Osteocyte (in vitro differentiated cells): ENCODE results near the gene PRR30. TPM values are rescaled to one million over a fixed set of nuclear protein-coding genes. Genes with fewer than 3 reads are reported as not detected.
A peak's percentile ranks its signal among the peaks of the same experiment; 100 is the strongest.

Experiments
- DNase-seq: peaks from one replicate; pipeline ENCODE4 v3.0.0; 2021; ENCODE audit warnings: mixed read lengths; ENCODE audit not compliant: unreplicated experiment; ENCODE audit errors: extremely low spot score
- H3K27ac Mint-ChIP-seq: one replicate; pipeline ENCODE4 v1.8.0; 2021; ENCODE audit warnings: mild to moderate bottlenecking, mixed read lengths; ENCODE audit not compliant: unreplicated experiment
- H3K27me3 Mint-ChIP-seq: one replicate; pipeline ENCODE4 v1.8.0; 2021; ENCODE audit warnings: mixed read lengths; ENCODE audit not compliant: unreplicated experiment
- H3K36me3 Mint-ChIP-seq: one replicate; pipeline ENCODE4 v1.8.0; 2021; ENCODE audit warnings: mixed read lengths; ENCODE audit not compliant: unreplicated experiment
- H3K4me1 Mint-ChIP-seq: one replicate; pipeline ENCODE4 v1.8.0; 2021; ENCODE audit warnings: mixed read lengths; ENCODE audit not compliant: unreplicated experiment
- H3K4me3 Mint-ChIP-seq: one replicate; pipeline ENCODE4 v1.8.0; 2021; ENCODE audit warnings: mild to moderate bottlenecking, moderate library complexity, mixed read lengths; ENCODE audit not compliant: unreplicated experiment
- H3K9me3 Mint-ChIP-seq: one replicate; pipeline ENCODE4 v1.8.0; 2021; ENCODE audit warnings: mixed read lengths; ENCODE audit not compliant: unreplicated experiment
- total RNA-seq: library from RNA; stranded (reverse); gene quantifications from 2 replicates; pipeline ENCODE4 v1.2.1, GENCODE V29; 2021
- TF ChIP-seq, protein P1 (sequence below): fragments of 200-600 bp; sonication (generic); IDR thresholded peaks from 2 replicates; pipeline ENCODE4 v1.5.0; 2021; ENCODE audit warnings: antibody characterized with exemption, mild to moderate bottlenecking, moderate library complexity

PRR30 gene
- total RNA-seq, 1 donor from 2014 or later, result not detected

GRCh38 chr2:27133905-27134780 is 5.1 kb downstream of the PRR30 start, which contains the start of gene PREB:
Gene PREB, minus strand, starts transcription at chr2:27134636. Its CDS starts 215 bp downstream, at chr2:27134421.
- no peaks in the 10 kb centered on the region for H3K9me3 Mint-ChIP-seq
- peak; percentile 100 for DNase-seq
- peaks cover 14% of the 10 kb centered on the region for H3K4me1 Mint-ChIP-seq
- H3K36me3 Mint-ChIP-seq, result peaks cover 21% of the 10 kb centered on the region
- peak within 1 kb of the TSS; percentile 94 for H3K4me3 Mint-ChIP-seq
- peaks cover 8% of the 10 kb centered on the region for H3K27me3 Mint-ChIP-seq
- peak within 1 kb of the TSS; percentile 90 for H3K27ac Mint-ChIP-seq
- TF ChIP-seq, protein P1, sequence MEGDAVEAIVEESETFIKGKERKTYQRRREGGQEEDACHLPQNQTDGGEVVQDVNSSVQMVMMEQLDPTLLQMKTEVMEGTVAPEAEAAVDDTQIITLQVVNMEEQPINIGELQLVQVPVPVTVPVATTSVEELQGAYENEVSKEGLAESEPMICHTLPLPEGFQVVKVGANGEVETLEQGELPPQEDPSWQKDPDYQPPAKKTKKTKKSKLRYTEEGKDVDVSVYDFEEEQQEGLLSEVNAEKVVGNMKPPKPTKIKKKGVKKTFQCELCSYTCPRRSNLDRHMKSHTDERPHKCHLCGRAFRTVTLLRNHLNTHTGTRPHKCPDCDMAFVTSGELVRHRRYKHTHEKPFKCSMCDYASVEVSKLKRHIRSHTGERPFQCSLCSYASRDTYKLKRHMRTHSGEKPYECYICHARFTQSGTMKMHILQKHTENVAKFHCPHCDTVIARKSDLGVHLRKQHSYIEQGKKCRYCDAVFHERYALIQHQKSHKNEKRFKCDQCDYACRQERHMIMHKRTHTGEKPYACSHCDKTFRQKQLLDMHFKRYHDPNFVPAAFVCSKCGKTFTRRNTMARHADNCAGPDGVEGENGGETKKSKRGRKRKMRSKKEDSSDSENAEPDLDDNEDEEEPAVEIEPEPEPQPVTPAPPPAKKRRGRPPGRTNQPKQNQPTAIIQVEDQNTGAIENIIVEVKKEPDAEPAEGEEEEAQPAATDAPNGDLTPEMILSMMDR, result peak; percentile 37

DNA sequence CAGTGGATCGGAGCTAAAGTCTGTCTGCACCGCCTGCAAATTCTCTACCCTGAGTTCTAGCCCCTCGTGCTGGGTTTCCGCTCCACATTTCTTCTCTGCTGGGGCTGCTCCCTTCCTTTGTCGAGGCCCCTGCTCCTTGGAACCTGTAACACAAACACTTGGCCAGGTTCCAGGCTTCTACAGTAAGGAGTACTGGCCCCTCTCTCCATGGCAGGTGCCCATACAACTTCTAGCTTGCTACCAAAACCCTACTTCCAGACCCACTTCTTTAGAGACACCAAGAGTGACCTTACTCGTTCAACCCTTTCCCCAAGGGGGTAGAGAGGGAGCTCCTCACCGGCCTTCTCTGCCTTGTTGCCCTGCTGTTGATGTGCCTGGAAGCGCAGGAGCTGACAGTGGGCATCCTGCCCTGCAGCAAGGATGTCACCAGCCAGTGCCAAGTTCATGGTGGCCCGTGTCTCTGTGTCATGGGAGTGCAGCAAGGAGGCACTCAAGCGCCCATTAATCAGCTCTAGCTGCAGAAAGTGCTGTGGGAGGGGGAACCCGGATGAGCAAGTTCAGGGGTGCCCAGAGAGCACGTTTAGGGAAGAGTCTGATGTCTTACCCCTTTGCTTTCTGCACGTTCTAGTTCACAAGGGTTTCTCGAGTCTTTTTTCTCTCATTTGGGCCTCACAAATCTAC is 5.9 kb downstream of the PRR30 start:
- peaks cover 5% of the 10 kb centered on the region for H3K27me3 Mint-ChIP-seq
- H3K9me3 Mint-ChIP-seq, result no peaks in the 10 kb centered on the region
- H3K4me1 Mint-ChIP-seq, result peaks cover 14% of the 10 kb centered on the region
- no peak overlapping the region for H3K27ac Mint-ChIP-seq
- TF ChIP-seq, protein P1, result no peak
- peak overlapping the region; percentile 94 for H3K4me3 Mint-ChIP-seq
- no peak for DNase-seq
- peaks cover 25% of the 10 kb centered on the region for H3K36me3 Mint-ChIP-seq

DNA sequence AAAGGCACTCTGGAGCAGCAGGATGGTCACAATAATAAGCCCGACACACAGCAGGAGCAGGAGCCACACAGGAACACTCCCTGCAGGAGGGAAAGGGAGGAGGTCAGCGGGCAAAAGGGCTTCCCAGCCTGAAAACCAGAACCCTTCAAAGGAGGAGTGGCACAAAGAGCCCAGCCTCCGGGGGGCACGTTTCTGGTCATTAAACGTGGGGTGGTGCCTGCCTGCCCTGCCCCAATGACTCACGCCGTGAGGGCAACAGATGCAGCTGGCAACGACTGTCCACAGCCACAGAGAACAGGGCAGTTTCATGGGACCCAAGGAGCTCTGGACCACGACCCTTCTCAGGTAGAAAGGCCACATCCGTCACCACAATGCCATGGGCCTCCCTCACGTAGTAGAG is 7.8 kb downstream of the PRR30 start:
- Mint-ChIP-seq H3K9me3 (no peaks in the 10 kb centered on the region), H3K27me3 (no peaks in the 10 kb centered on the region), H3K27ac (no peak overlapping the region), H3K36me3 (peaks cover 25% of the 10 kb centered on the region), H3K4me1 (peaks cover 14% of the 10 kb centered on the region), H3K4me3 (no peak overlapping the region)
- TF ChIP-seq, protein P1, result no peak
- no peak for DNase-seq

DNA sequence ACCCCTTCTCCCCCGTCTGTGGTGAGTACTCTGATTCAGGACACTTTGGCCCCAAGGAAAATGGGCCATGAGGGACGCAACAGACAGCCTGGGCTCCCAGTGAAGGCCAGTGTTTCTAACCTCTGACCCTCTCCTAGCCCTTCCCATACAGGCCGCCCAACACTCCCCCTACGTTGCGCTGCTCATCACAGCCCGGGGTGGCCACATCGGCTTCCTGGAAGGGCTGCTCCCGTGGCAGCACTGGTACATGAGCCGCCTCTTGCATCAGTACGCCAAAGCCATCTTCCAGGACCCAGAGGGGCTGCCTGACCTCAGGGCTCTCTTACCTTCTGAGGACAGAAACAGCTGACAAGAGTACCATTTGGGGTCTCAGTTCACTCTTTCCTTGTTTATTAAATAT is 8.8 kb downstream of the PRR30 start:
- no peak overlapping the region for H3K27ac Mint-ChIP-seq
- peaks cover 14% of the 10 kb centered on the region for H3K4me1 Mint-ChIP-seq
- TF ChIP-seq, protein P1, result no peak
- H3K9me3 Mint-ChIP-seq, result no peaks in the 10 kb centered on the region
- peaks cover 25% of the 10 kb centered on the region for H3K36me3 Mint-ChIP-seq
- H3K27me3 Mint-ChIP-seq, result no peaks in the 10 kb centered on the region
- DNase-seq, result no peak
- no peak overlapping the region for H3K4me3 Mint-ChIP-seq
